HepG2 (cell line): Measurements from ENCODE around the gene MTX1. TPM values are rescaled to one million over a fixed set of nuclear protein-coding genes. Genes with fewer than 3 reads are reported as not detected.

ENCODE experiments used
- ATAD3A ChIP-seq: sonication (generic); formaldehyde crosslinking; IDR thresholded peaks from 2 replicates; pipeline ENCODE4 v1.4.0; 2020; ENCODE audit warnings: missing genetic modification reagents
- CENPT ChIP-seq: sonication (generic); formaldehyde crosslinking; IDR thresholded peaks from 2 replicates; pipeline ENCODE4 v1.8.0; 2022; ENCODE audit warnings: low read depth, mild to moderate bottlenecking, moderate library complexity, missing genetic modification reagents
- CHCHD3 ChIP-seq: sonication (generic); formaldehyde crosslinking; IDR thresholded peaks from 2 replicates; pipeline ENCODE4 v1.8.0; 2022; ENCODE audit warnings: mild to moderate bottlenecking, missing genetic modification reagents, moderate library complexity
- ESRRA ChIP-seq: sonication (generic); formaldehyde crosslinking; IDR thresholded peaks from 2 replicates; pipeline ENCODE4 v1.5.1; 2020; ENCODE audit warnings: mild to moderate bottlenecking, low read depth, missing genetic modification reagents
- KDM2A ChIP-seq: sonication (generic); formaldehyde crosslinking; IDR thresholded peaks from 2 replicates; pipeline ENCODE4 v1.4.0; 2020; ENCODE audit warnings: low read depth, missing genetic modification reagents, borderline replicate concordance
- KDM6A ChIP-seq: IDR thresholded peaks from 2 replicates; pipeline ENCODE4 v1.6.1; 2016; ENCODE audit warnings: low read depth
- MAFK ChIP-seq, 2 experiments: IDR thresholded peaks in 1 of 2; conservative IDR thresholded peaks in 1 of 2; 2 replicates each; pipeline ENCODE4 v1.6.1; 2011; ENCODE audit warnings: improper control_type of control experiment in 2 of 2, low read length in 2 of 2
- RORA ChIP-seq: sonication (generic); formaldehyde crosslinking; IDR thresholded peaks from 2 replicates; pipeline ENCODE4 v1.5.0; 2020; ENCODE audit warnings: mild to moderate bottlenecking, missing genetic modification reagents, moderate library complexity
- XRCC5 ChIP-seq: fragments of 200-400 bp; formaldehyde crosslinking; optimal IDR thresholded peaks from 2 replicates; pipeline ENCODE3; 2017; ENCODE audit warnings: mild to moderate bottlenecking, low read length
- ZEB1 ChIP-seq: IDR thresholded peaks from 2 replicates; pipeline ENCODE4 v1.6.1; 2012; ENCODE audit warnings: mild to moderate bottlenecking, low read depth, inconsistent platforms; ENCODE audit not compliant: insufficient replicate concordance
- ZNF20 ChIP-seq: sonication (generic); formaldehyde crosslinking; IDR thresholded peaks from 2 replicates; pipeline ENCODE4 v1.4.0; 2020; ENCODE audit warnings: mild to moderate bottlenecking, moderate library complexity, missing genetic modification reagents
- ZNF251 ChIP-seq: sonication (generic); formaldehyde crosslinking; IDR thresholded peaks from 2 replicates; pipeline ENCODE4 v1.9.0; 2021; ENCODE audit warnings: mild to moderate bottlenecking, missing genetic modification reagents
- ZNF274 ChIP-seq: sonication (generic); formaldehyde crosslinking; IDR thresholded peaks from 2 replicates; pipeline ENCODE4 v1.5.1; 2020; ENCODE audit warnings: mild to moderate bottlenecking, missing genetic modification reagents
- ZNF343 ChIP-seq: sonication (generic); formaldehyde crosslinking; IDR thresholded peaks from 2 replicates; pipeline ENCODE4 v1.4.0; 2020; ENCODE audit warnings: mild to moderate bottlenecking, missing genetic modification reagents
- ZNF383 ChIP-seq: sonication (generic); formaldehyde crosslinking; IDR thresholded peaks from 2 replicates; pipeline ENCODE4 v1.4.0; 2020; ENCODE audit warnings: missing genetic modification reagents, mild to moderate bottlenecking, borderline replicate concordance
- ZNF850 ChIP-seq: sonication (generic); formaldehyde crosslinking; conservative IDR thresholded peaks from 2 replicates; pipeline ENCODE4 v1.9.0; 2021; ENCODE audit warnings: mild to moderate bottlenecking, missing genetic modification reagents
- polyA plus RNA-seq, 8 experiments: library from polyadenylated mRNA; depleted of rRNA in 3 of 8; stranded (reverse) in 7 of 8; unstranded in 1 of 8; fragments of >200 nt; fragmentation: Illumina TruSeq in 4 of 8; extraction: Trizol in 4 of 8; gene quantifications; 2 replicates each; pipeline versions ENCODE4 v1.2.1 to v1.2.3, GENCODE V29; 2011 to 2016; ENCODE audit warnings: low read depth in 4 of 8, missing spikeins in 1 of 8, mixed read lengths in 1 of 8; ENCODE audit not compliant: insufficient read depth in 1 of 8
- total RNA-seq, 5 experiments: library from RNA; depleted of rRNA; stranded (reverse); fragments of >200 nt; fragmentation: Illumina TruSeq; extraction: Trizol; gene quantifications; 2 replicates each; pipeline ENCODE4 v1.2.3, GENCODE V29; 2016; ENCODE audit warnings: low read depth in 1 of 5
- TF ChIP-seq, protein P1 (sequence below): fragments of 450-650 bp; IDR thresholded peaks from 2 replicates; pipeline ENCODE4 v1.6.1; 2017; ENCODE audit warnings: mild to moderate bottlenecking
- TF ChIP-seq, protein P2 (sequence below): sonication (generic); formaldehyde crosslinking; IDR thresholded peaks from 2 replicates; pipeline ENCODE4 v1.5.0; 2020; ENCODE audit warnings: mild to moderate bottlenecking, missing genetic modification reagents
- TF ChIP-seq, protein P3 (sequence below): sonication (generic); formaldehyde crosslinking; conservative IDR thresholded peaks from 2 replicates; pipeline ENCODE4 v1.8.0; 2022; ENCODE audit warnings: missing genetic modification reagents
- TF ChIP-seq, protein P4 (sequence below): sonication (generic); formaldehyde crosslinking; IDR thresholded peaks from 2 replicates; pipeline ENCODE4 v1.4.0; 2020; ENCODE audit warnings: mild to moderate bottlenecking, missing genetic modification reagents
- TF ChIP-seq, protein P5 (sequence below): sonication (generic); formaldehyde crosslinking; IDR thresholded peaks from 2 replicates; pipeline ENCODE4 v1.8.1; 2023; ENCODE audit warnings: mild to moderate bottlenecking, missing genetic modification reagents

The MTX1 gene
- total and polyA plus RNA-seq, 2 of the 13 experiments (the other 11 are each of a cell fraction or from before 2014, with no cell fraction given) = 64.5 to 72.6 TPM

DNA sequence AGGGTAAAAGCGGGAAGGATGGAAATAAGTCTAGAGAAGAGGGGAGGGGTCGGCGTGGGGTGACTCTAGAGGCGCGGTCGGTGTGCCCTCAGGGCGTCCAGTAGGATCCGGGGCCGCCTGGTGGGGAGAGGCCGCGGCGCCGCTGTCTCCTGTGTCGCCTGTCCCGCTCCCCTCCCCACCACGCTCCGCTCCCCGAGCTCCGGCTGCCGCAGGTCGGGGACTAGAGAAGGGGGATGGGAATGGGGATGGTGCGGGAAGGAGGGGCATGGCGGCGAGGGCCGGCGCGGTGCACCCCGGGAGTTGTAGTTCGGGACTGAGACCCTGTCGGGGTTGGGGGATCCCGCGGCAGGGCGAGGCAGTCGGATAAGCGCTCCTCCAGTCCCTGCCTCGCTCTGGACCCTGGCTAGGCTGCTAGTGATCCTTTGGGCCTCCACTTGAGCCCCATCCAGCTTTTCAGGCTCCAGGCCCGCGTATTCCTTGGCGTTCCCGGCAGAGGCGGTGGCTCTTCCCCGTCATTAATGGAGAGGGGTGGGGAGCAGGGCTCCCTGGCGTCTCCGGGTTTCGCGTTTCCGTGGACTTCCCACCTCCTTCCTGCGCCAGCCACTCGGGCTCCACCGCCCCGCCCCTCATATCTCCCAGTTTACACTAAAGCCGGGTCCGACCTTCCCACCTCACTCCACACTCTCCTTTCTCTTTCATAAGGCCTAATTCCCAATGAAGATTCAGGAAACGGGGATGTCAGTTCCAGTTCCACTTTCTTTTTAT lies 46.9 kb downstream of the MTX1 start, which contains the start of gene ENTREP3 (continued):
- TF ChIP-seq ZNF343 (0 out of 2 replicates have a peak, but pooled peaks have one; percentile 36), CHCHD3 (no peak), ZNF274 (CRISPR knock-in tag) (no peak), ZNF251 (CRISPR knock-in tag) (no peak), ZNF383 (no peak), KDM6A (CRISPR knock-in tag) (no peak), ATAD3A (CRISPR knock-in tag) (no peak), ZNF20 (no peak), XRCC5 (peak; percentile 56), RORA (CRISPR knock-in tag) (no peak), CENPT (CRISPR knock-in tag) (no peak), ZNF850 (no peak), ESRRA (CRISPR knock-in tag) (no peak), ZEB1 (no peak), MAFK (conservative IDR thresholded peaks at IDR 0.05 in 1 of 2, IDR thresholded peaks at IDR 0.05 in 1 of 2; ENCODE audit: low read length in 2 of 2) (no peak), KDM2A (peak; percentile 92)
- TF ChIP-seq, protein P1, sequence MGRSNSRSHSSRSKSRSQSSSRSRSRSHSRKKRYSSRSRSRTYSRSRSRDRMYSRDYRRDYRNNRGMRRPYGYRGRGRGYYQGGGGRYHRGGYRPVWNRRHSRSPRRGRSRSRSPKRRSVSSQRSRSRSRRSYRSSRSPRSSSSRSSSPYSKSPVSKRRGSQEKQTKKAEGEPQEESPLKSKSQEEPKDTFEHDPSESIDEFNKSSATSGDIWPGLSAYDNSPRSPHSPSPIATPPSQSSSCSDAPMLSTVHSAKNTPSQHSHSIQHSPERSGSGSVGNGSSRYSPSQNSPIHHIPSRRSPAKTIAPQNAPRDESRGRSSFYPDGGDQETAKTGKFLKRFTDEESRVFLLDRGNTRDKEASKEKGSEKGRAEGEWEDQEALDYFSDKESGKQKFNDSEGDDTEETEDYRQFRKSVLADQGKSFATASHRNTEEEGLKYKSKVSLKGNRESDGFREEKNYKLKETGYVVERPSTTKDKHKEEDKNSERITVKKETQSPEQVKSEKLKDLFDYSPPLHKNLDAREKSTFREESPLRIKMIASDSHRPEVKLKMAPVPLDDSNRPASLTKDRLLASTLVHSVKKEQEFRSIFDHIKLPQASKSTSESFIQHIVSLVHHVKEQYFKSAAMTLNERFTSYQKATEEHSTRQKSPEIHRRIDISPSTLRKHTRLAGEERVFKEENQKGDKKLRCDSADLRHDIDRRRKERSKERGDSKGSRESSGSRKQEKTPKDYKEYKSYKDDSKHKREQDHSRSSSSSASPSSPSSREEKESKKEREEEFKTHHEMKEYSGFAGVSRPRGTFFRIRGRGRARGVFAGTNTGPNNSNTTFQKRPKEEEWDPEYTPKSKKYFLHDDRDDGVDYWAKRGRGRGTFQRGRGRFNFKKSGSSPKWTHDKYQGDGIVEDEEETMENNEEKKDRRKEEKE = no peak
- TF ChIP-seq, protein P2, sequence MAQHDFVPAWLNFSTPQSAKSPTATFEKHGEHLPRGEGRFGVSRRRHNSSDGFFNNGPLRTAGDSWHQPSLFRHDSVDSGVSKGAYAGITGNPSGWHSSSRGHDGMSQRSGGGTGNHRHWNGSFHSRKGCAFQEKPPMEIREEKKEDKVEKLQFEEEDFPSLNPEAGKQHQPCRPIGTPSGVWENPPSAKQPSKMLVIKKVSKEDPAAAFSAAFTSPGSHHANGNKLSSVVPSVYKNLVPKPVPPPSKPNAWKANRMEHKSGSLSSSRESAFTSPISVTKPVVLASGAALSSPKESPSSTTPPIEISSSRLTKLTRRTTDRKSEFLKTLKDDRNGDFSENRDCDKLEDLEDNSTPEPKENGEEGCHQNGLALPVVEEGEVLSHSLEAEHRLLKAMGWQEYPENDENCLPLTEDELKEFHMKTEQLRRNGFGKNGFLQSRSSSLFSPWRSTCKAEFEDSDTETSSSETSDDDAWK = no peak
- TF ChIP-seq, protein P3, sequence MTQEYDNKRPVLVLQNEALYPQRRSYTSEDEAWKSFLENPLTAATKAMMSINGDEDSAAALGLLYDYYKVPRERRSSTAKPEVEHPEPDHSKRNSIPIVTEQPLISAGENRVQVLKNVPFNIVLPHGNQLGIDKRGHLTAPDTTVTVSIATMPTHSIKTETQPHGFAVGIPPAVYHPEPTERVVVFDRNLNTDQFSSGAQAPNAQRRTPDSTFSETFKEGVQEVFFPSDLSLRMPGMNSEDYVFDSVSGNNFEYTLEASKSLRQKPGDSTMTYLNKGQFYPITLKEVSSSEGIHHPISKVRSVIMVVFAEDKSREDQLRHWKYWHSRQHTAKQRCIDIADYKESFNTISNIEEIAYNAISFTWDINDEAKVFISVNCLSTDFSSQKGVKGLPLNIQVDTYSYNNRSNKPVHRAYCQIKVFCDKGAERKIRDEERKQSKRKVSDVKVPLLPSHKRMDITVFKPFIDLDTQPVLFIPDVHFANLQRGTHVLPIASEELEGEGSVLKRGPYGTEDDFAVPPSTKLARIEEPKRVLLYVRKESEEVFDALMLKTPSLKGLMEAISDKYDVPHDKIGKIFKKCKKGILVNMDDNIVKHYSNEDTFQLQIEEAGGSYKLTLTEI (CRISPR knock-in tag) = no peak
- TF ChIP-seq, protein P4, sequence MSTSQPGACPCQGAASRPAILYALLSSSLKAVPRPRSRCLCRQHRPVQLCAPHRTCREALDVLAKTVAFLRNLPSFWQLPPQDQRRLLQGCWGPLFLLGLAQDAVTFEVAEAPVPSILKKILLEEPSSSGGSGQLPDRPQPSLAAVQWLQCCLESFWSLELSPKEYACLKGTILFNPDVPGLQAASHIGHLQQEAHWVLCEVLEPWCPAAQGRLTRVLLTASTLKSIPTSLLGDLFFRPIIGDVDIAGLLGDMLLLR (CRISPR knock-in tag) = no peak
- TF ChIP-seq, protein P5, sequence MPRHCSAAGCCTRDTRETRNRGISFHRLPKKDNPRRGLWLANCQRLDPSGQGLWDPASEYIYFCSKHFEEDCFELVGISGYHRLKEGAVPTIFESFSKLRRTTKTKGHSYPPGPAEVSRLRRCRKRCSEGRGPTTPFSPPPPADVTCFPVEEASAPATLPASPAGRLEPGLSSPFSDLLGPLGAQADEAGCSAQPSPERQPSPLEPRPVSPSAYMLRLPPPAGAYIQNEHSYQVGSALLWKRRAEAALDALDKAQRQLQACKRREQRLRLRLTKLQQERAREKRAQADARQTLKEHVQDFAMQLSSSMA = no peak
